Pancreas (tissue), 10 donors: ENCODE results near the gene TEX13B. TPM values are rescaled to one million over a fixed set of nuclear protein-coding genes. Genes with fewer than 3 reads are reported as not detected.
"Not testable (repeated sequence)": the region's sequence is repeated elsewhere in the genome, so short reads cannot be mapped to it uniquely, and the experiment has no call there.

ENCODE experiments used
- ATAC-seq, 4 donors: fragments of 200-7000 bp; cut with Tn5 transposase; one replicate each; pipeline versions ENCODE4 v1.8.0 to v1.9.1; 2020; ENCODE audit warnings: mild to moderate bottlenecking in 4 of 4, moderate library complexity in 4 of 4
- DNase-seq, 6 donors: peaks; one replicate each; pipeline ENCODE4 v3.0.0-alpha.2; 2020
- FAIRE-seq: peaks from 2 replicates; lab custom pipeline; 2012; peaks lifted over from hg19 to GRCh38; lab: Jason Lieb, UNC
- H3K27ac ChIP-seq, 4 donors: fragments of 200-600 bp; sonication (generic); 1 replicate in 3 of 4; 2 replicates in 1 of 4; pipeline versions ENCODE4 v1.5.0 to v1.8.0; 2020
- H3K27me3 ChIP-seq, 4 donors: fragments of 200-600 bp; one replicate each; pipeline ENCODE4 v1.8.0; 2021
- H3K36me3 ChIP-seq, 3 donors: fragments of 200-600 bp; sonication (generic) in 1 of 3; one replicate each; pipeline versions ENCODE4 v1.5.0 to v1.8.0; 2020 to 2021
- H3K4me1 ChIP-seq, 3 donors: fragments of 200-600 bp; one replicate each; pipeline ENCODE4 v1.8.0; 2021
- H3K4me3 ChIP-seq, 4 donors: fragments of 200-600 bp; sonication (generic) in 2 of 4; one replicate each; pipeline versions ENCODE4 v1.5.0 to v1.8.0; 2020 to 2021
- H3K9me3 ChIP-seq, 4 donors: fragments of 200-600 bp; one replicate each; pipeline ENCODE4 v1.8.0; 2021
- CTCF ChIP-seq, 4 donors: fragments of 200-600 bp; sonication (generic) in 3 of 4; IDR thresholded peaks; one replicate each; pipeline versions ENCODE4 v1.5.0 to v1.8.0; 2021; ENCODE audit warnings: antibody characterized with exemption in 4 of 4
- WGBS, 2 donors: extraction: QIAGEN DNeasy Blood & Tissue Kit; methylation state at CpG; one replicate each; pipeline ENCODE4 v1.1.7; 2013; 5-methylcytosine and 5-hydroxymethylcytosine counted together
- intact Hi-C, 3 donors: fragments of 100-400 bp; cut with DNase I; formaldehyde crosslinking; loops; one replicate each; pipeline versions ENCODE4 v1.11.1 to v1.14.2; 2022
- polyA plus RNA-seq, 2 donors: library from polyadenylated mRNA; stranded (reverse); fragments of 200-250 nt; gene quantifications; one replicate each; pipeline ENCODE4 v1.2.3, GENCODE V29; 2013
- total RNA-seq, 6 donors: library from RNA; stranded (reverse); fragmentation: NEBNext Ultra II Directional in 4 of 6; extraction: Animal tissue kit (Norgen Biotek cat#: 25700) in 4 of 6; gene quantifications; one replicate each; pipeline versions ENCODE4 v1.2.1 to v1.2.4, GENCODE V29; 2021 to 2023
- donor health status: healthy with polysubstance abuse.
- donor health status: DM: no; HTN: no; CAD: no; lungs with moderate emphysema.
- donor health status: DM: no; HTN: no; CAD: no.
- donor health status: control.
- donor health status: control.
- donor health status: Bipolar disorder and iron deficiency.
- donor health status: DM: yes; HTN: yes; CAD: no.
- donor health status: DM: no; HTN: no; CAD: no.
- donor health status: DM: no; HTN: no; CAD: no.
- donor health status: DM: yes; HTN: yes; CAD: no.

TEX13B gene
- total and polyA plus RNA-seq, 8 donors, result not detected

- 52 to 79% methylated on average over 5 of the region's 5 CpGs for WGBS, 2 donors
- H3K4me3 ChIP-seq, result no peak overlapping the region
- ATAC-seq, result no peak
- no peaks in the 10 kb centered on the region for H3K4me1 ChIP-seq
- intact Hi-C loops, result no loop called here
- no peaks in the 10 kb centered on the region for H3K36me3 ChIP-seq
- H3K9me3 ChIP-seq, result no peaks in the 10 kb centered on the region
- H3K27ac ChIP-seq, result no peak overlapping the region
- no peak for DNase-seq
- H3K27me3 ChIP-seq, result peaks cover 0 to 4% (median 0%) of the 10 kb centered on the region in 4 donors
- no peak for FAIRE-seq
- no peak for TF ChIP-seq CTCF (IDR thresholded peaks at IDR 0.05)
Measured at GRCh38 chrX:107968623-107969022, 13.5 kb downstream of the TEX13B start.

GRCh38 chrX:107955337-107955736 lies 26.8 kb downstream of the TEX13B start:
- H3K9me3 ChIP-seq, H3K27ac ChIP-seq, DNase-seq, ATAC-seq, intact Hi-C loops, H3K36me3 ChIP-seq, H3K4me1 ChIP-seq, FAIRE-seq, H3K27me3 ChIP-seq, H3K4me3 ChIP-seq: not testable (repeated sequence)

GRCh38 chrX:107940095-107940494 lies 42.1 kb downstream of the TEX13B start:
- H3K4me3 ChIP-seq, result no peak overlapping the region
- intact Hi-C loops, result no loop called here
- DNase-seq (no peak), ATAC-seq (no peak), FAIRE-seq (no peak)
- no peaks in the 10 kb centered on the region for H3K9me3 ChIP-seq
- 83 to 84% methylated on average over 3 of the region's 3 CpGs for WGBS, 2 donors
- H3K4me1 ChIP-seq, result no peaks in the 10 kb centered on the region
- H3K27me3 ChIP-seq, result peaks cover 0 to 4% (median 0%) of the 10 kb centered on the region in 4 donors
- no peak overlapping the region for H3K27ac ChIP-seq
- no peak for TF ChIP-seq CTCF (IDR thresholded peaks at IDR 0.05)
- no peaks in the 10 kb centered on the region for H3K36me3 ChIP-seq

GRCh38 chrX:107936434-107936730 lies 45.8 kb downstream of the TEX13B start:
- intact Hi-C loops, result no loop called here
- Histone ChIP-seq H3K27ac (no peak overlapping the region), H3K27me3 (peaks cover 0 to 4% (median 0%) of the 10 kb centered on the region in 4 donors), H3K4me3 (no peak overlapping the region), H3K4me1 (no peaks in the 10 kb centered on the region), H3K9me3 (no peaks in the 10 kb centered on the region), H3K36me3 (no peaks in the 10 kb centered on the region)
- FAIRE-seq (no peak), DNase-seq (no peak), ATAC-seq (no peak)
- 32 to 39% methylated on average over 16 of the region's 16 CpGs for WGBS, 2 donors
- no peak for TF ChIP-seq CTCF (IDR thresholded peaks at IDR 0.05)

- ATAC-seq, result peak; percentile 47 to 66 (median 57)
- FAIRE-seq, result no peak
- WGBS, 2 donors, result 7 to 34% methylated on average over 48 of the region's 48 CpGs
- intact Hi-C loops, result no loop called here
- TF ChIP-seq CTCF (IDR thresholded peaks at IDR 0.05), result no peak
- Histone ChIP-seq H3K9me3 (no peaks in the 10 kb centered on the region), H3K27me3 (peaks cover 0 to 4% (median 0%) of the 10 kb centered on the region in 4 donors), H3K36me3 (no peaks in the 10 kb centered on the region), H3K27ac (no peak overlapping the region), H3K4me1 (no peaks in the 10 kb centered on the region), H3K4me3 (peak overlapping the region in 1 of 4 donors; percentile 11)
- peak in 4 of 6 donors; percentile 18 to 55 (median 39) for DNase-seq
Measured at GRCh38 chrX:107935664-107936433, 46.3 kb downstream of the TEX13B start.
